GM19238 (cell line): ENCODE measurements around the gene CBX5.
"Not testable (repeated sequence)": the region's sequence is repeated elsewhere in the genome, so short reads cannot be mapped to it uniquely, and the experiment has no call there.

ENCODE experiments used
- DNase-seq: peaks from one replicate; pipeline ENCODE4 v3.0.0; 2011; ENCODE audit warnings: low spot score; ENCODE audit not compliant: insufficient read length

CBX5 gene

GRCh38 chr12:54270345-54270744 is 9.6 kb downstream of the CBX5 start:
- DNase-seq, result no peak

- no peak for DNase-seq
Measured at GRCh38 chr12:54266852-54267251, 13.1 kb downstream of the CBX5 start.

GRCh38 chr12:54265364-54265812 is 14.5 kb downstream of the CBX5 start:
- no peak for DNase-seq

- DNase-seq, result no peak
Measured at GRCh38 chr12:54262403-54262925, 17.5 kb downstream of the CBX5 start.

GRCh38 chr12:54261815-54262402 is 18.0 kb downstream of the CBX5 start:
- no peak for DNase-seq

- peak; percentile 70 for DNase-seq
Measured at GRCh38 chr12:54259194-54260011, 20.5 kb downstream of the CBX5 start.

GRCh38 chr12:54258201-54258681 is 21.7 kb downstream of the CBX5 start:
- no peak for DNase-seq

- no peak for DNase-seq
Measured at GRCh38 chr12:54257332-54257731, 22.6 kb downstream of the CBX5 start.

- DNase-seq, result no peak
Measured at GRCh38 chr12:54253240-54253639, 26.7 kb downstream of the CBX5 start.

- no peak for DNase-seq
Measured at GRCh38 chr12:54251667-54252284, 28.1 kb downstream of the CBX5 start.

GRCh38 chr12:54249489-54249888 is 30.4 kb downstream of the CBX5 start:
- no peak for DNase-seq

- no peak for DNase-seq
Measured at GRCh38 chr12:54246011-54246641, 33.8 kb downstream of the CBX5 start.

- DNase-seq, result no peak
Measured at GRCh38 chr12:54240971-54241588, 38.8 kb downstream of the CBX5 start.

GRCh38 chr12:54240129-54240528 is 39.8 kb downstream of the CBX5 start:
- no peak for DNase-seq

GRCh38 chr12:54239620-54240019 is 40.3 kb downstream of the CBX5 start:
- no peak for DNase-seq

GRCh38 chr12:54238531-54238930 is 41.4 kb downstream of the CBX5 start:
- DNase-seq, result no peak

GRCh38 chr12:54232790-54233189 is 47.1 kb downstream of the CBX5 start:
- DNase-seq, result no peak

- not testable (repeated sequence) for DNase-seq
Measured at GRCh38 chr12:54231269-54231668, 48.7 kb downstream of the CBX5 start.

- no peak for DNase-seq
Measured at GRCh38 chr12:54230555-54230954, 49.4 kb downstream of the CBX5 start.

GRCh38 chr12:54229624-54230212 is 50.2 kb downstream of the CBX5 start:
- DNase-seq, result no peak

- DNase-seq, result no peak
Measured at GRCh38 chr12:54228471-54228870, 51.5 kb downstream of the CBX5 start.
